Activated gamma-delta T cell treated with anti-CD3 and anti-CD28 coated beads, Interleukin-2, amount 50 U/mL, for 16 hours (primary cell): ENCODE results near the gene BACH1.
"Not testable (repeated sequence)": the region's sequence is repeated elsewhere in the genome, so short reads cannot be mapped to it uniquely, and the experiment has no call there.

Source experiments
- DNase-seq: peaks from one replicate; pipeline ENCODE4 v3.0.0-alpha.2; 2020; ENCODE audit warnings: low read depth

The BACH1 gene

DNA sequence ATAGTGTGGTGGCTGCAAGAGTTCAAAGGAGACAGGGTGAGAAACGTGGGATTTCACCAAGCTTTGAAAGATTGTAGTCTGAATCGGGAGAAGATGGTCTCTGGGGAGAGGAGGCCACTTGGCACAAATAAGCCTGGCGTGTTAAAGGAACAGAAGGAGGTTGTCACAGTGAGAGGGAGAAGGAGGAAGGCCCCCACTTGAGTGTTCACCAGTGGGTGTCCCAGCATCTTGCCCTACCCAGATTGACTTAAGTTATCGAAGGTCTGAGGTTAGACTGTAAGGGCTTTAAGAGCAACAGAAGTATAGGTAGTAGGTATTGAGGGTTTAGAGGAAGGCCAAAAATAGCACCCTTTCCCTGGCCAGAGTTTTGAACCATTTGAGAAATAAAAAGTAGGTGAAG is 48.0 kb downstream of the BACH1 start:
- no peak for DNase-seq

- no peak for DNase-seq
Measured at GRCh38 chr21:29347274-29347681, 48.6 kb downstream of the BACH1 start.

DNA sequence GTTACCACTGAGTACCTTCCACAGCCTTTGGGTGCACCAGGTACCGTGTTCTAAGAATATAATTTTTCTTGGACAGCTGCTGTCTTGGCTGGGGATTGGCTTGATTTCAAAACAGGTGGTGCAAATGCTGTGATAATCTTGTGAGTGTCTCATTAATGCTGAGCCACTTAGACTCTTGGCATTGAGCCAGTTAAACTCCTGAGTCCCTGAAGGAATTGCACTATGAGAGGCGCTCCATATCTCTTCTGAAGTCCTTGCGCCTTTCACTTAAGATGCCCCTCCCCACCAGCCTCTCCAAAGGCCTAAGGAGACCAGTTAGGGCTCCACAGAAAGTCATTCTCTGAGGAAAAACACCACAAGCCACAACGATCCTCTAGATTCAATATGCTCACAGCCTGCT is 51.0 kb downstream of the BACH1 start:
- DNase-seq = no peak

- no peak for DNase-seq
Measured at GRCh38 chr21:29350246-29350779, 51.6 kb downstream of the BACH1 start.

DNA sequence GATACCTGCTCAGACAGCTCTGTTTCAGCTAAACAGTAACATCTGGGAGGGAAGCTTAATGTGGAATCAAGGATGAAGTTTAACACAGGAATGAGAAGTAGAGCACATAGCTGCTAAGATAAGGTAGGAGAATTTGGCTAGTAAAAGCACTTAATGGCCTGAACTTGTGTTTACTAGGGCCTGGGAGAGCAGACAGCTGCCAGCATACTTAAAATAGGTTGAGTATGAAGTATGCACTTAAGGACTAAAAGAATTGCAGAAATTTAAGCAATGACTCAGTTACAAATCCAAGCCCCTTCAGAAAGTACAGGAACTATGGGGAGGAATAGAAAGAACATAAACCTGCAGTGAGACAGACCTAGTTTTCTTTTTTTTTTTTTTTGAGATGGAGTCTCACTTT is 53.0 kb downstream of the BACH1 start:
- DNase-seq = no peak

- not testable (repeated sequence) for DNase-seq
Measured at GRCh38 chr21:29355043-29355710, 56.5 kb downstream of the BACH1 start.

- DNase-seq = not testable (repeated sequence)
Measured at GRCh38 chr21:29356291-29356690, 57.6 kb downstream of the BACH1 start.

- DNase-seq = not testable (repeated sequence)
Measured at GRCh38 chr21:29356810-29357209, 58.1 kb downstream of the BACH1 start.

- DNase-seq = no peak
Measured at GRCh38 chr21:29359718-29360117, 61.0 kb downstream of the BACH1 start.

GRCh38 chr21:29360799-29361765 is 62.4 kb downstream of the BACH1 start:
- DNase-seq = no peak

GRCh38 chr21:29362758-29363157 is 64.0 kb downstream of the BACH1 start:
- DNase-seq = no peak

- no peak for DNase-seq
Measured at GRCh38 chr21:29365661-29366265, 67.0 kb downstream of the BACH1 start.

DNA sequence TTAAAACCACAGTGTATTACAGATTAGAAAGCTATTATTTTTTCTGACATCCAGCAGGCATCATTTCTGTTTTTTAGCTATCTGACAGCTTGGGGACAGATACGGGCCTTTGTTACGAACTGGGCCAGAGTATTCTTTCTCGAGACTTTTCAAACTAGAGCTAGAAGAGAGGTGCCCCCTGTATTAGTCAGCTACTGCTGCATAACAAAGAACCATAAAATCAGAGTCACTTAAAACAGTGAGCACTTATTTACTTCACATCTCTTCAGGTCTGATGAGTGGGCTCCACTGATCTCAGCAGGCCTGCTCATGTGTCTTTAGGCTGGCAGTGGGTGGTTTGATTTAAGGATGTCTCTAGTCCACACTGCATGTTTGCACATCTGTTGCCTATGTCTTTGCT is 67.8 kb downstream of the BACH1 start:
- no peak for DNase-seq

GRCh38 chr21:29367335-29367734 is 68.6 kb downstream of the BACH1 start:
- DNase-seq = no peak

DNA sequence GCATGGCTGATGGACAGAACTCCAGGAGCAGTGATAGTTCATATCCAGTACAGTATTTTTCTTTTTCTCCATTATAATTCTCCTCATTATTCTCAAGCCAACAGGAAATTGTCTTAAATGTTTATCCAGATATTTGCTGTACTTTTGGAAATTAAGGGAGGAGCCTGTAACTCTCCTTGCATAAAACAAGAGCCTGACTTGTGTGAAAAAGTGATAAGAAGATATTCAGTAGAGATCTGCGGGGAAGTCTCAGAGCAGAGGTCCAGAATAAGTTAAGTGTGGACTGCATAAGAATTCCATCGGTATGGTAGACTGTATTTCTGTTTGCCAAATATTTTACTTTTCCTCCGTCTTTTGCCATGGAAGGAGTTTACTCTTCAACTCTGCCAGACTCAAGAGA is 70.2 kb downstream of the BACH1 start:
- no peak for DNase-seq

GRCh38 chr21:29371464-29371863 is 72.7 kb downstream of the BACH1 start:
- DNase-seq = no peak

DNA sequence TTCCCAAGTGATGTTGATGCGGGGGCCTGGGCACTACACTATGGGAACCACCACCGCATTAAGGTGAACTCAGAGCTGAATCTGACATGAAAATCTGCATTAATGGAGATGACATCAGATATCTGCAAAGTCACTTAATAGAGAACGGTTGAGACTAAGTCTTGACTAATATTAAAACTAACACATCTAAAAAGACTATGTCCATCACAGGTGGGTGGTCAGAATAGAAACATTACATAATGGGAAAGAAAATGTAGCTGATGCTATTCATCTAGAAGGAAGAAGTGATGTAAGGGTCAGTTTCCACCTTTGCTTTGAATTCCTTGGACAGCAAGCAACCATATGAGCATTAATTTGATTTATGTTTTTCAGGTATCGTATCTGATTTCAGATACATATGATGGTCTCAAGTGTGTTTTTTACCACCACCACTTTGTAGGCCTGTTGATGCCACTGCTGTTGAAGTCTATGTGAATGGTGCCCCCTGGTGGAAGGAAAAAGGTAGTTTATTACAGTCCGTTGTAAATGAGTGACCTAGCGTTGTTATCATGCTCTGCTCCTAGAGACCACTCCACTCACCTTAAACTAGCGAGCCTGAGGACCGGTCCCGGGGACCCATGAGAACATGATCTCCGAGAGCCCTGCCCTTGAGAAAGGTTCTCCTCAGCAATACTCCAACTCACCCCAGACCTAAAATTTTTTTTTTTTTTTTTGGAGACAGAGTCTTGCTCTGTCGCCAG is 73.5 kb downstream of the BACH1 start:
- peak; percentile 39 for DNase-seq

DNA sequence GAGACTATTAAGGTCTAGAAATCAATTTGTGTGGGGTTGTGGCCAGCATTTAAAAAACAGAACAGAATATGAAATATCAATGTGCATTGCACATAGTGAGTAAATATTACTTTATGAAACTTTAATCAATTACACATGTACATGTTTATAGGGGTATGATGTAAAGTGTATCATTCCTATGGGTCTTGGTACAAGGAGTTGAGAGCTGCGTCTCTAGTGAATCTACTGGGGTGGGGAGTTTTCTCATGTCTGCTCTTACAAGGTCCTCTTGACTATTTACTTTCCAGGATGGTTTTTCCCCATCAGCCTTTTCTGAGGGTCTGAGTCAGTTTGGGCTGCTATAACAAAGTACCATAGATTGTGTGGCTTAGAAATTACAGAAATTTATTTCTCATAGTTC is 75.8 kb downstream of the BACH1 start:
- DNase-seq = no peak

- DNase-seq = peak; percentile 11
Measured at GRCh38 chr21:29376556-29376955, 77.8 kb downstream of the BACH1 start.

- DNase-seq = no peak
Measured at GRCh38 chr21:29377266-29377665, 78.5 kb downstream of the BACH1 start.

DNA sequence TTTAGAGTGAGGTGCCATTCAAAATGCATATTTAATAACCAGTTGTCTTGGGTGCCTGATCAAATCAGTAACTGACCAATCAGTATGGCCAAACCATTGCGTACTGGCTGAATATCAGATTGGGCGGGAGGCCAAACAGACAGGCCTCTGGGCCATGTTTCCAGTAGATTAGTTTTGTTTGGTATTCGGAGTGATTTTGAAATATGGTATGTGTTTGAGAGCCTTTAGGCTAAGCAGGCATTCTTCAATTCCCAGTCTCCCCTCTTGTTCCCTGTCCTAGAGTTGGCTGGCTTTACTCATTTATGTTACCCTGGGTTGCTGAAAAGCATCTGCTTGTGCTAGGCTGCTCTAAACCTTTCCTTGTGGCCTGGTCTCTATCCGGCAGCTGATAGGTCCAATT is 80.1 kb downstream of the BACH1 start:
- DNase-seq = no peak

DNA sequence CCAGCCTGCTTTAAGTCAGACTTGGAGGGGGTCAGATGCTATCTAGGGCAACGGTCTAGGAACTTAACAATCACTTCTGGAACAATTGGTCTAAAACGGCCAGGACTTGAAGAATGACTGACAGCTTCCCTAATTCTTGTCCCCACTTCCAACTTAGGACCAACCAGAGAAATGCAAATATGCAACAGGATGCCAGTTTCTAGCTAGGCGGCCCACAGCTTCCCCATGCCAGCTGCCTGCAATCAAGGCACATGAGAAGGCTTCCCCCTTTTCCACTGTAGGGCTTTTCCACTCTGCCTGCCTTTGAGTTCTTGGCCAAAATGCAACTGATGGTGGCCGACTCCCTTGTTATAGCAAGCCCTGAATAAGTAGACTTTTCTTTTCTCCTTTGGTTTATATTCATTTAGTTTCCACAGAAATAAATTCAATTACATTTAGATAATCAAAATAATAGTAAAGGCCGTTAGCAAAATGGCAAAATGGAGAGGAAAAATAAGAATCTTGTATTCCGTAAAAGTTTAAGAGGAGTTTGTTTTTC is 80.9 kb downstream of the BACH1 start:
- no peak for DNase-seq
